GM06990 (cell line): ENCODE results near the gene TNFAIP8.

ENCODE experiments used
- DNase-seq: peaks from one replicate; pipeline ENCODE4 v3.0.0-alpha.2; 2011; ENCODE audit not compliant: insufficient read length; ENCODE audit errors: extremely low read depth
- H3K27me3 ChIP-seq: replicated peaks from 2 replicates; pipeline ENCODE4 v1.6.0; 2011; ENCODE audit warnings: low read length; ENCODE audit not compliant: control insufficient read depth, insufficient read depth
- H3K36me3 ChIP-seq: 2 replicates; pipeline ENCODE4 v1.5.1; 2011; ENCODE audit warnings: low read length; ENCODE audit not compliant: control insufficient read depth, insufficient read depth
- H3K4me3 ChIP-seq: replicated peaks from 2 replicates; pipeline ENCODE4 v1.5.1; 2011; ENCODE audit warnings: low read depth, mild to moderate bottlenecking, control low read depth, low read length
- CTCF ChIP-seq: IDR thresholded peaks from 2 replicates; pipeline ENCODE4 v1.5.1; 2011; ENCODE audit warnings: low read length, control low read depth, mild to moderate bottlenecking, inconsistent platforms; ENCODE audit not compliant: insufficient read depth, poor library complexity, severe bottlenecking

TNFAIP8 gene

DNA sequence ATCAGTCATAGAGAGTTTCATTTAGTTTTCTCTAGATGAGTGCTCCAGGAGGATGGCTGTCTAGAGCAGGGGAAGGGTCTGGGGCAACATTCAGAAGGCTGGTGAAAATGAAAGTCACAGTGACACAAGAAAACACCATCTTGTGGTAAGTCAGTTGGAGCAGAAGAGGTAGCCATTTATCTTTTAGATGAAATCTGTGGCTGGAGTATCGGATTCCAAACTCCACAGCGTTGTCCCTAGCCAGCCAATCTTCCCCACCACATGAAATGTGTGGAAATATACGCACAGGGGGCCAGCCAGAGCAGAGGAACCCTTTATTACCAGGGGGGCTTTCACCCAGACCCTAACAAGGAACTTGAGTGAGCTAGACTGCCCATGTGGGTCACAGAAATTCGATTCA lies 15.9 kb upstream of the TNFAIP8 start:
- H3K4me3 ChIP-seq = peak overlapping the region; percentile 67
- H3K27me3 ChIP-seq = no peaks in the 10 kb centered on the region
- no peak for TF ChIP-seq CTCF
- peaks cover 4% of the 10 kb centered on the region for H3K36me3 ChIP-seq
- DNase-seq = no peak

- Histone ChIP-seq H3K27me3 (no peaks in the 10 kb centered on the region), H3K36me3 (peaks cover 4% of the 10 kb centered on the region), H3K4me3 (peak overlapping the region; percentile 67)
- DNase-seq = peak; percentile 75
- no peak for TF ChIP-seq CTCF
Observed at GRCh38 chr5:119340597-119341218, 15.1 kb upstream of the TNFAIP8 start.

DNA sequence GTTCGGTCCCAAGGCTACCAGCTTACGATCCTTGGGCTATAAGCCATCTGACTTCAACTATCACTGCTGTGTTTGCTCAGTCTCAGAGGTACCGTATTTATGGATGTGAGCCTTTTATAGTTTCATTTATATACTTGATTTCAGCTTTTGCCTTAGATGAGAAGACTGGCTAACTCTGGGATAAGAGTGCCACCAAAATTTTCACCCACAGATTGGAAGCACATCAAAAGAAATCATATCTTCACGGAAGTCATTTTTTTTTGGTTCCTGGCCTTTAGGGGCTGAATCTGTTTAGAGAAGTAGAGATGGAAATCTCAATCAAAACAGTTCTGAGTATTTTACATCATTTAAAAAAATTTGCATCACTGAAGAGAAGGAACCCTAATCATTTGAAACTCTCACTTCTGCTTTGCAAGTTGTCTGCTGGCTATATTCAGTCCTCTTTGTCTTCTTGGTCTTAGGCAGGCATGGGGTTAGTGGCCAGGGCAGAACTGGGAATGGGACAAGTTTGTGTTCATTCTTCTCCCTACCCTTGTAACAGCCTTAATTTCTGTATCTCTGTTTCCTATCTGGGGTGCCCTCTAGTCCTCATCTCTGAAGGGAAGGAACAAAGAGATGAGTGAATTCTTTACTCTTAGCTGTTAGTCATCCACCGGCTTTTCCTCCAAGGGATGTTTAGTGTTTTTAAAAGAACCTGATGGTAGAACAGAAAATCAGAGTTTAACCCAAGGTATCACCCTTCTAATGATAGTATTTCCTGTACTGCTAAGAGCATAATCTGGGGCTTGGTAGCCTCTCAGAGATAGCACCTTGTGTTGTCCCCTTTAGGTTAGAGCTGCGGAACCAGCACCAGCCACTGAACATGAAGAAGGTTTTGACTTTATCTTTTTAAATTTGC lies 14.1 kb upstream of the TNFAIP8 start:
- H3K4me3 ChIP-seq = peak overlapping the region; percentile 67
- H3K27me3 ChIP-seq = no peaks in the 10 kb centered on the region
- no peak for TF ChIP-seq CTCF
- peak; percentile 76 for DNase-seq
- peaks cover 7% of the 10 kb centered on the region for H3K36me3 ChIP-seq

GRCh38 chr5:119342406-119342805 lies 13.4 kb upstream of the TNFAIP8 start:
- no peak for DNase-seq
- H3K4me3 ChIP-seq = peak overlapping the region; percentile 39
- H3K36me3 ChIP-seq = peaks cover 7% of the 10 kb centered on the region
- H3K27me3 ChIP-seq = no peaks in the 10 kb centered on the region
- TF ChIP-seq CTCF = no peak

DNA sequence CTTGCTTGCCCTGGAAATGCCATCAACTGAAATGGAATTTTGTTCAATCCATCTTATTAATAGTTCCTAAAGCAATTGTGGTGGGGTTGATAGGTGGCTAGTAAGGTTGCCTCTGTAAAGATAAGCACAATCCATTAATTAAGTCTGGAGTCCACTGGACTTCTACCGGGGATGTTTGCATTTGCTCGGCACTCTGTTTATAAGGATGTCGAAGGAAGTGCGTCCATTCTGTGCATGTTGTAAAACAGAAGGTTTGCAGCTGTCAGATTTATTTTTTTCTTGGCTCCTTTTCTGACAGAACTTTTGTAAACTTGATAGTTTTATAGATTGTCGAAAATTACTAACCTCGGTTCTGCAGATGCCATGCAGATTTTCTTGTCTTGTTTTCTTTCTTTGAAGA lies 12.8 kb upstream of the TNFAIP8 start:
- Histone ChIP-seq H3K36me3 (peaks cover 3% of the 10 kb centered on the region), H3K27me3 (no peaks in the 10 kb centered on the region), H3K4me3 (peak overlapping the region; percentile 39)
- no peak for DNase-seq
- TF ChIP-seq CTCF = no peak
